Kidney (tissue), 14 donors: Measurements from ENCODE around the gene AHR. TPM values are rescaled to one million over a fixed set of nuclear protein-coding genes. Genes with fewer than 3 reads are reported as not detected.

Experiments
- DNase-seq, 5 donors: peaks; one replicate each; pipeline ENCODE4 v3.0.0-alpha.2; 2013 to 2020
- FAIRE-seq: peaks from 2 replicates; lab custom pipeline; 2012; peaks lifted over from hg19 to GRCh38; lab: Jason Lieb, UNC
- H3K27ac ChIP-seq, 2 donors: one replicate each; pipeline ENCODE4 v1.7.0; 2013; ENCODE audit warnings: low read depth in 2 of 2, low read length in 2 of 2, inconsistent platforms in 1 of 2
- H3K27me3 ChIP-seq: one replicate; pipeline ENCODE4 v1.7.1; 2013; ENCODE audit warnings: low read length, inconsistent platforms; ENCODE audit not compliant: control insufficient read depth, insufficient read depth
- H3K36me3 ChIP-seq, 3 donors: one replicate each; pipeline versions ENCODE4 v1.7.0 to v1.7.1; 2013; ENCODE audit warnings: low read length in 3 of 3, control low read depth in 1 of 3, inconsistent platforms in 1 of 3; ENCODE audit not compliant: insufficient read depth in 3 of 3, control insufficient read depth in 2 of 3
- H3K4me1 ChIP-seq, 3 donors: one replicate each; pipeline versions ENCODE4 v1.7.0 to v1.7.1; 2013; ENCODE audit warnings: low read length in 3 of 3, inconsistent platforms in 1 of 3, low read depth in 1 of 3; ENCODE audit not compliant: control insufficient read depth in 2 of 3, insufficient read depth in 2 of 3
- H3K4me3 ChIP-seq, 3 donors: one replicate each; pipeline versions ENCODE4 v1.7.0 to v1.8.1; 2013; ENCODE audit warnings: low read length in 3 of 3, control low read depth in 1 of 3, inconsistent platforms in 1 of 3
- H3K9ac ChIP-seq, 3 donors: one replicate each; pipeline versions ENCODE4 v1.7.0 to v1.7.1; 2013; ENCODE audit warnings: low read length in 3 of 3, control low read depth in 1 of 3, inconsistent platforms in 1 of 3
- H3K9me3 ChIP-seq, 3 donors: one replicate each; pipeline versions ENCODE4 v1.7.0 to v1.7.1; 2013; ENCODE audit warnings: low read length in 3 of 3, control low read depth in 1 of 3, inconsistent platforms in 1 of 3; ENCODE audit not compliant: control insufficient read depth in 2 of 3, insufficient read depth in 1 of 3
- CTCF ChIP-seq: IDR thresholded peaks from 3 replicates; pipeline ENCODE4 v1.5.1; 2012; ENCODE audit warnings: mild to moderate bottlenecking, moderate library complexity, borderline replicate concordance; ENCODE audit not compliant: insufficient read depth; ENCODE audit errors: extremely low read depth
- intact Hi-C: fragments of 100-400 bp; cut with DNase I; formaldehyde crosslinking; loops from one replicate; pipeline ENCODE4 v1.11.1; 2022
- polyA plus RNA-seq: library from polyadenylated mRNA; stranded (reverse); fragments of 350-450 nt; fragmentation: Illumina TruSeq; extraction: RNeasy Lipid Tissue Mini Kit (QIAGEN cat#74804); gene quantifications from one replicate; pipeline ENCODE4 v1.2.3, GENCODE V29; 2014; ENCODE audit warnings: low read depth, low replicate concordance; ENCODE audit not compliant: insufficient read depth
- total RNA-seq: library from RNA; stranded (reverse); fragmentation: NEBNext Ultra II Directional; extraction: Animal tissue kit (Norgen Biotek cat#: 25700); gene quantifications from one replicate; pipeline ENCODE4 v1.2.1, GENCODE V29; 2021
- donor health status: control.
- donor health status: control.
- donor health status: control.
- donor health status: control.
- donor health status: control.
- donor health status: DM: yes; HTN: yes; CAD: no.
- donor health status: Normal renal cell carcinoma (clear cell type).

The AHR gene
- total and polyA plus RNA-seq, 2 donors from 2014 or later, result 3.0 to 101 TPM

- intact Hi-C loops, result loop anchor here (10.0 kb wide), 1 partner anchor 344 kb away; no protein-coding TSS in a partner anchor
- no peak overlapping the region for H3K27ac ChIP-seq
- TF ChIP-seq CTCF, result no peak
- peaks cover 0 to 12% (median 0%) of the 10 kb centered on the region in 3 donors for H3K4me1 ChIP-seq
- peak overlapping the region; percentile 88 to 96 (median 91) for H3K4me3 ChIP-seq
- DNase-seq (no peak), FAIRE-seq (peak; percentile 76)
- H3K9ac ChIP-seq, result peak overlapping the region; percentile 65 to 88 (median 88)
- no peaks in the 10 kb centered on the region for H3K27me3 ChIP-seq
- no peaks in the 10 kb centered on the region for H3K36me3 ChIP-seq
- peaks cover 0 to 2% (median 0%) of the 10 kb centered on the region in 3 donors for H3K9me3 ChIP-seq
Observed at GRCh38 chr7:17300437-17300836, 2.0 kb downstream of the AHR start.

GRCh38 chr7:17301471-17302456 is 3.3 kb downstream of the AHR start:
- Histone ChIP-seq H3K9ac (peak overlapping the region in 1 of 3 donors; percentile 11), H3K4me1 (peaks cover 0 to 13% (median 4%) of the 10 kb centered on the region in 3 donors), H3K4me3 (no peak overlapping the region), H3K27ac (no peak overlapping the region), H3K36me3 (no peaks in the 10 kb centered on the region), H3K27me3 (no peaks in the 10 kb centered on the region), H3K9me3 (no peaks in the 10 kb centered on the region)
- peak in 2 of 5 donors; percentile 39 to 55 for DNase-seq
- peak; percentile 97 for FAIRE-seq
- TF ChIP-seq CTCF, result peak; percentile 30
- intact Hi-C loops, result loop anchor here (10.0 kb wide), 1 partner anchor 343 kb away; no protein-coding TSS in a partner anchor

- no peaks in the 10 kb centered on the region for H3K36me3 ChIP-seq
- intact Hi-C loops, result loop anchor here (10.0 kb wide), 1 partner anchor 342 kb away; no protein-coding TSS in a partner anchor
- TF ChIP-seq CTCF, result peak; percentile 26
- H3K27ac ChIP-seq, result no peak overlapping the region
- peaks cover 0 to 22% (median 5%) of the 10 kb centered on the region in 3 donors for H3K4me1 ChIP-seq
- no peak overlapping the region for H3K9ac ChIP-seq
- peak in 2 of 5 donors; percentile 19 to 72 for DNase-seq
- FAIRE-seq, result peak; percentile 88
- no peaks in the 10 kb centered on the region for H3K27me3 ChIP-seq
- H3K9me3 ChIP-seq, result no peaks in the 10 kb centered on the region
- peak overlapping the region in 2 of 3 donors; percentile 20 to 33 for H3K4me3 ChIP-seq
Observed at GRCh38 chr7:17302575-17303142, 4.2 kb downstream of the AHR start.
